Measurements from ENCODE around the gene PDE3B.
"Not testable (repeated sequence)": the region's sequence is repeated elsewhere in the genome, so short reads cannot be mapped to it uniquely, and the experiment has no call there.

The PDE3B gene

DNA sequence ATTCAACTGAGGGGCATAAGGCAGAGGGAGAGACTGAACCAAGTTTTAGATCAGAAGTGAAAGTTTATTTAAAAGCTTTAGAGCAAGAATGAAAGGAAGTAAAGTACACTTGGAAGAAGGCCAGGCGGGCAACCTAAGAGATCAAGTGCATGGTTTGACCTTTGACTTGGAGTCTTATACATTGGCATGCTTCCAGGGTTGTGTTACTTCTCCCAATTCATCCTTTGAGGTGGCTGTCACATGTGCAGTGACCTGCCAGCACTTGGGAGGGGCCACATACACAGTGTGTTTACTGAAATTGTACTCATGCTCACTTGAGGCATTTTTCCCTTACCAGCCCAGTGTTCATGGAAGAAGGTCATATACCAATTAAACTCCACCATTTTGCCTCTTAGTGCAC lies 218.1 kb downstream of the PDE3B start:
- Histone ChIP-seq H3K36me3 (ENCODE audit: control insufficient read depth, insufficient read depth, low read length) (no peaks in the 10 kb centered on the region), H2BK120ac (ENCODE audit: low read depth, low read length) (no peak overlapping the region), H3K4me2 (ENCODE audit: low read length) (no peak overlapping the region), H2BK5ac (ENCODE audit: low read length) (no peak overlapping the region), H2BK15ac (replicated peaks; ENCODE audit: low read depth) (no peak overlapping the region), H3K4me3 (ENCODE audit: low read length) (no peak overlapping the region), H3K18ac (ENCODE audit: low read length) (no peak overlapping the region), H3K4me1 (ENCODE audit: control insufficient read depth, low read depth, low read length) (no peaks in the 10 kb centered on the region), H3K4ac (ENCODE audit: low read depth, low read length) (no peak overlapping the region), H3K27me3 (ENCODE audit: insufficient read depth, low read length, poor library complexity) (no peaks in the 10 kb centered on the region), H3K9ac (ENCODE audit: low read length) (no peak overlapping the region), H3K27ac (ENCODE audit: low read depth, low read length) (no peak overlapping the region), H4K8ac (ENCODE audit: low read depth, low read length) (no peak overlapping the region), H4K5ac (ENCODE audit: low read length) (no peak overlapping the region), H3K79me2 (ENCODE audit: control insufficient read depth, insufficient read depth, low read length) (no peaks in the 10 kb centered on the region), H2AK5ac (ENCODE audit: low read length) (no peak overlapping the region), H3K56ac (ENCODE audit: low read length) (no peak overlapping the region), H3K23ac (ENCODE audit: low read length) (no peak overlapping the region), H3K79me1 (ENCODE audit: low read length) (no peaks in the 10 kb centered on the region)
- no CpG with 5 or more reads among the region's 1 CpG for WGBS (ENCODE audit: extremely low coverage, insufficient coverage, low lambda C conversion rate)
- DNase-seq = no peak

DNA sequence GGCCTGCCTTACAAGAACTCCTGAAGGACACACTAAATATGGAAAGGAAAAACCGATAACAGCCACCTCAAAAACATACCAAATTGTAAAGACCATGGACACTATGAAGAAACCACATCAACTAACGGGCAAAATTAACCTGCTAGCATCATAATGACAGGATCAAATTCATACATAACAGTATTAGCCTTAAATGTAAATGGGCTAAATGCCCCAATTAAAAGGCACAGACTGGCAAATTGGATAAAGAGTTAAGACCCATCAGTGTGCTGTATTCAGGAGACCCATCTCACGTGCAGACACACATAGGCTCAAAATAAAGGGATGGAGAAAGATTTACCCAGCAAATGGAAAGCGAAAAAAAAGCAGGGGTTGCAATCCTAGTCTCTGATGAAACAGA lies 220.2 kb downstream of the PDE3B start:
- not testable (repeated sequence) for DNase-seq; H3K56ac ChIP-seq (ENCODE audit: low read length); H2BK15ac ChIP-seq (replicated peaks; ENCODE audit: low read depth); H2AK5ac ChIP-seq (ENCODE audit: low read length); H3K27me3 ChIP-seq (ENCODE audit: insufficient read depth, low read length, poor library complexity); H3K18ac ChIP-seq (ENCODE audit: low read length); H2BK5ac ChIP-seq (ENCODE audit: low read length); H3K4me1 ChIP-seq (ENCODE audit: control insufficient read depth, low read depth, low read length); H2BK120ac ChIP-seq (ENCODE audit: low read depth, low read length); H3K36me3 ChIP-seq (ENCODE audit: control insufficient read depth, insufficient read depth, low read length); H3K4me2 ChIP-seq (ENCODE audit: low read length); H3K23ac ChIP-seq (ENCODE audit: low read length); H4K5ac ChIP-seq (ENCODE audit: low read length); H3K27ac ChIP-seq (ENCODE audit: low read depth, low read length); H4K8ac ChIP-seq (ENCODE audit: low read depth, low read length); H3K9ac ChIP-seq (ENCODE audit: low read length); H3K79me1 ChIP-seq (ENCODE audit: low read length); H3K4ac ChIP-seq (ENCODE audit: low read depth, low read length); H3K79me2 ChIP-seq (ENCODE audit: control insufficient read depth, insufficient read depth, low read length); H3K4me3 ChIP-seq (ENCODE audit: low read length)
- no CpG with 5 or more reads among the region's 4 CpGs for WGBS (ENCODE audit: extremely low coverage, insufficient coverage, low lambda C conversion rate)

DNA sequence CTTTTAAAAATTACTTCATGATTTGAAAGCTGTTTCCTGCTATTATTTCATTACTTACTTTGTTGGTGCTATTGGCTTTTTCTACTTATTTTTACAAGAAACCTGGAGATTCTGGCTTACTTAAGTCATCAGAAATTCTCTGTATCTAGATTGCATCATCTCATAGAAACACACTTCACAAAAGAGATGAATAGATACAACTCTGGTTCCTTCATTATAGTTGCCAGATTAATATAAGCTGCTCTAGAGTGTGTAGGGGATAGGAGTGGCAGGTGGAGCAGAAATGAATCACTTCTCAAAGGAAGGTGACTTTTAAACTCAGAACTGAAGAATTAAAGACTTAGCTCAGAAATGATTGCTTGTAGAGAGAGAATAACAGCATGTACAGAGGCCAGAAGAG lies 228.4 kb downstream of the PDE3B start:
- Histone ChIP-seq H4K8ac (ENCODE audit: low read depth, low read length) (no peak overlapping the region), H3K36me3 (ENCODE audit: control insufficient read depth, insufficient read depth, low read length) (no peaks in the 10 kb centered on the region), H3K27me3 (ENCODE audit: insufficient read depth, low read length, poor library complexity) (no peaks in the 10 kb centered on the region), H4K5ac (ENCODE audit: low read length) (no peak overlapping the region), H3K4me2 (ENCODE audit: low read length) (no peak overlapping the region), H3K27ac (ENCODE audit: low read depth, low read length) (no peak overlapping the region), H2AK5ac (ENCODE audit: low read length) (no peak overlapping the region), H3K9ac (ENCODE audit: low read length) (no peak overlapping the region), H3K4me1 (ENCODE audit: control insufficient read depth, low read depth, low read length) (peaks cover 2% of the 10 kb centered on the region), H2BK15ac (replicated peaks; ENCODE audit: low read depth) (no peak overlapping the region), H3K56ac (ENCODE audit: low read length) (no peak overlapping the region), H3K79me1 (ENCODE audit: low read length) (no peaks in the 10 kb centered on the region), H3K4ac (ENCODE audit: low read depth, low read length) (no peak overlapping the region), H2BK5ac (ENCODE audit: low read length) (no peak overlapping the region), H3K79me2 (ENCODE audit: control insufficient read depth, insufficient read depth, low read length) (no peaks in the 10 kb centered on the region), H3K4me3 (ENCODE audit: low read length) (no peak overlapping the region), H3K18ac (ENCODE audit: low read length) (no peak overlapping the region), H2BK120ac (ENCODE audit: low read depth, low read length) (no peak overlapping the region), H3K23ac (ENCODE audit: low read length) (no peak overlapping the region)
- no peak for DNase-seq

DNA sequence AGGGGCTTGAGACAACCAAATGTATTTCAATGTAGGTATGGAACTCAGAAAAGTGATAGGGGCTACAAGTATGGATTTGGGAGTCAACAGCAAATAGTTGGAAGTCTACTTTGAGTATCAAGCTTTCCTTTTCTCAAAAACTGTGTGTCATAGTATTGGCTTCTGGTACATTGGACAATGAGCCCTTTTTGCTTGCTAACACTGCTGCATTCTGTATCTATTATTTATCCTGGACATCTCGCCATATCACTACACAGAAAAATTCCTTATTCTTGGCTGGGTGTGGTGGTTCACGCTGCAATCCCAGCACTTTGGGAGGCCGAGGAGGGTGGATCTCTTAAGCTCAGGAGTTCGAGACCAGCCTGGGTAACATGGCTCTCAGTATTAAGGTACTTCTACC lies 230.0 kb downstream of the PDE3B start:
- H3K18ac ChIP-seq (ENCODE audit: low read length) = no peak overlapping the region
- H3K36me3 ChIP-seq (ENCODE audit: control insufficient read depth, insufficient read depth, low read length) = no peaks in the 10 kb centered on the region
- H3K23ac ChIP-seq (ENCODE audit: low read length) = no peak overlapping the region
- H2BK15ac ChIP-seq (replicated peaks; ENCODE audit: low read depth) = no peak overlapping the region
- no peaks in the 10 kb centered on the region for H3K4me1 ChIP-seq (ENCODE audit: control insufficient read depth, low read depth, low read length)
- no peak for DNase-seq
- H3K27me3 ChIP-seq (ENCODE audit: insufficient read depth, low read length, poor library complexity) = no peaks in the 10 kb centered on the region
- no CpG with 5 or more reads among the region's 4 CpGs for WGBS (ENCODE audit: extremely low coverage, insufficient coverage, low lambda C conversion rate)
- no peak overlapping the region for H2BK120ac ChIP-seq (ENCODE audit: low read depth, low read length)
- H2BK5ac ChIP-seq (ENCODE audit: low read length) = no peak overlapping the region
- no peaks in the 10 kb centered on the region for H3K79me2 ChIP-seq (ENCODE audit: control insufficient read depth, insufficient read depth, low read length)
- H3K27ac ChIP-seq (ENCODE audit: low read depth, low read length) = no peak overlapping the region
- no peak overlapping the region for H4K8ac ChIP-seq (ENCODE audit: low read depth, low read length)
- H3K79me1 ChIP-seq (ENCODE audit: low read length) = no peaks in the 10 kb centered on the region
- H3K4me3 ChIP-seq (ENCODE audit: low read length) = no peak overlapping the region
- no peak overlapping the region for H3K4ac ChIP-seq (ENCODE audit: low read depth, low read length)
- no peak overlapping the region for H3K56ac ChIP-seq (ENCODE audit: low read length)
- no peak overlapping the region for H3K9ac ChIP-seq (ENCODE audit: low read length)
- no peak overlapping the region for H4K5ac ChIP-seq (ENCODE audit: low read length)
- no peak overlapping the region for H3K4me2 ChIP-seq (ENCODE audit: low read length)
- no peak overlapping the region for H2AK5ac ChIP-seq (ENCODE audit: low read length)

DNA sequence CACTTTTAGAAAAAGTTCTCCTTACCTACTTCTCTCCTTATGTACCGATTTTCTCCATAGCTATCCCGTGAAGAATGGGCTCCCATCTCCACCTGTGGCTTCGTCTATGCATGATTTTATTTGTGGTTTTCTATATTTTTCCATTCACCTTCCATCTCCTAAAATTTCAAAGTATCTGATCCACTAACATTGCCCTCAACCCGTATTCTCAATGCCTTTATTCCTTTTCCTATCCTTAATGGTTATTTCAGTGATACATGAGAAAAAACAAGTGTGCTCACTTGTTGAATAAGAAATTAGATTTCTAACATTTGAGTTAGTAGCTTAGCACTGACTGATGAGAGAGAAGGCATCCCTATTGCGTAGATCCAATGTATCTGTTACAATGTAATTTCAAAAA lies 231.6 kb downstream of the PDE3B start:
- Histone ChIP-seq H3K79me1 (ENCODE audit: low read length) (no peaks in the 10 kb centered on the region), H3K36me3 (ENCODE audit: control insufficient read depth, insufficient read depth, low read length) (no peaks in the 10 kb centered on the region), H3K4me3 (ENCODE audit: low read length) (no peak overlapping the region), H3K4me1 (ENCODE audit: control insufficient read depth, low read depth, low read length) (no peaks in the 10 kb centered on the region), H3K23ac (ENCODE audit: low read length) (no peak overlapping the region), H3K4me2 (ENCODE audit: low read length) (no peak overlapping the region), H2BK120ac (ENCODE audit: low read depth, low read length) (no peak overlapping the region), H3K9ac (ENCODE audit: low read length) (no peak overlapping the region), H4K8ac (ENCODE audit: low read depth, low read length) (no peak overlapping the region), H2AK5ac (ENCODE audit: low read length) (no peak overlapping the region), H4K5ac (ENCODE audit: low read length) (no peak overlapping the region), H3K79me2 (ENCODE audit: control insufficient read depth, insufficient read depth, low read length) (no peaks in the 10 kb centered on the region), H3K4ac (ENCODE audit: low read depth, low read length) (no peak overlapping the region), H2BK15ac (replicated peaks; ENCODE audit: low read depth) (no peak overlapping the region), H2BK5ac (ENCODE audit: low read length) (no peak overlapping the region), H3K18ac (ENCODE audit: low read length) (no peak overlapping the region), H3K56ac (ENCODE audit: low read length) (no peak overlapping the region), H3K27ac (ENCODE audit: low read depth, low read length) (no peak overlapping the region), H3K27me3 (ENCODE audit: insufficient read depth, low read length, poor library complexity) (no peaks in the 10 kb centered on the region)
- WGBS (ENCODE audit: extremely low coverage, insufficient coverage, low lambda C conversion rate) = no CpG with 5 or more reads among the region's 5 CpGs
- DNase-seq = no peak

DNA sequence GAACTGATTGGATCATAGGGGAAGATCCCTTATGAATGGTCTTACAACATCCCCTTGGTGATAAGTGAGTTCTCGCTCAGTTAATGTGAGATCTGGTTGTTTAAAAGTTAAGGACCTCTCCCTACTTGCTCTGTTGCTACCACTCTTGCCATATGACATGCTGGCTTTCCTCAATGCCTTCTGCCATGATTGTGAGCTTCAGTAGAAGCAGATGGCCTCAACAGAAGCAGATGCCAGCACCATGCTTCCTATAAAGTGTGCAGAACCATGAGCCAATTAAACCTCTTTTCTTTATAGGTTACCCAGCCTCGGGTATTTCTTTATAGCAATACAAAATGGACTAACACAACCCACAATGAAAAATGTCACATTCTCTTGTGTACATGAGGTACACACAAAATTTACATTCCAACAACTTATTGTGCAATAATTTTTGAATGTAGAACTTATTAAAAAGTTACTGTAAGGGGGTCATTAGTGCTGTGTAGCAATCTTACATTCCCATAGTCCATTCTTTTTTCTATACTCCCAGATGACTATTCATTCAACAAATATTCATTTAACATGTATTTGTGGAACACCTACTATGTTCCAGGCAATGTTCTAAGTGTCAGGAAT lies 238.1 kb downstream of the PDE3B start:
- no peak overlapping the region for H3K27ac ChIP-seq (ENCODE audit: low read depth, low read length)
- peaks cover 2% of the 10 kb centered on the region for H3K79me1 ChIP-seq (ENCODE audit: low read length)
- H2BK15ac ChIP-seq (replicated peaks; ENCODE audit: low read depth) = no peak overlapping the region
- DNase-seq = no peak
- H3K23ac ChIP-seq (ENCODE audit: low read length) = no peak overlapping the region
- H3K27me3 ChIP-seq (ENCODE audit: insufficient read depth, low read length, poor library complexity) = no peaks in the 10 kb centered on the region
- H3K4me1 ChIP-seq (ENCODE audit: control insufficient read depth, low read depth, low read length) = no peaks in the 10 kb centered on the region
- no peaks in the 10 kb centered on the region for H3K79me2 ChIP-seq (ENCODE audit: control insufficient read depth, insufficient read depth, low read length)
- no peak overlapping the region for H3K4ac ChIP-seq (ENCODE audit: low read depth, low read length)
- no peak overlapping the region for H3K56ac ChIP-seq (ENCODE audit: low read length)
- H3K9ac ChIP-seq (ENCODE audit: low read length) = no peak overlapping the region
- no peak overlapping the region for H4K5ac ChIP-seq (ENCODE audit: low read length)
- H4K8ac ChIP-seq (ENCODE audit: low read depth, low read length) = no peak overlapping the region
- no peak overlapping the region for H3K18ac ChIP-seq (ENCODE audit: low read length)
- H2BK5ac ChIP-seq (ENCODE audit: low read length) = no peak overlapping the region
- H2AK5ac ChIP-seq (ENCODE audit: low read length) = no peak overlapping the region
- WGBS (ENCODE audit: extremely low coverage, insufficient coverage, low lambda C conversion rate) = no CpG with 5 or more reads among the region's 2 CpGs
- H3K36me3 ChIP-seq (ENCODE audit: control insufficient read depth, insufficient read depth, low read length) = no peaks in the 10 kb centered on the region
- H3K4me2 ChIP-seq (ENCODE audit: low read length) = no peak overlapping the region
- no peak overlapping the region for H2BK120ac ChIP-seq (ENCODE audit: low read depth, low read length)
- H3K4me3 ChIP-seq (ENCODE audit: low read length) = no peak overlapping the region

Measured in mesendoderm (in vitro differentiated cells).